ENCODE data around the gene ROR2. TPM values are rescaled to one million over a fixed set of nuclear protein-coding genes. Genes with fewer than 3 reads are reported as not detected.

The ROR2 gene
- total and polyA plus RNA-seq, 2 of the 8 experiments (the other 6 are each of a cell fraction or from before 2014, with no cell fraction given) = 2.7 to 4.3 TPM

GRCh38 chr9:91658513-91659105, 291.4 kb downstream of the ROR2 start:
- Histone ChIP-seq H3K18ac (ENCODE audit: extremely low read depth, low read length) (no peak overlapping the region), H2BK15ac (ENCODE audit: low read length) (no peak overlapping the region), H2BK5ac (ENCODE audit: low read depth, low read length) (no peak overlapping the region), H3K27me3 (replicated peaks in 1 of 4; ENCODE audit: control insufficient read depth in 3 of 4, extremely low read depth in 1 of 4, insufficient read depth in 3 of 4, low read length in 3 of 4) (no peaks in the 10 kb centered on the region), H2AFZ (ENCODE audit: low read length) (no peak overlapping the region), H4K5ac (ENCODE audit: insufficient read length, low read depth, low read length) (no peak overlapping the region), H3K23ac (ENCODE audit: insufficient read length) (no peak overlapping the region), H3K23me2 (ENCODE audit: low read depth, low read length) (no peaks in the 10 kb centered on the region), H3K79me1 (ENCODE audit: low read depth, low read length) (no peaks in the 10 kb centered on the region), H3K9ac (replicated peaks in 1 of 4; ENCODE audit: extremely low read depth in 1 of 4, low read depth in 3 of 4, low read length in 3 of 4) (no peak overlapping the region), H2BK12ac (ENCODE audit: low read depth, low read length) (no peak overlapping the region), H2AK5ac (ENCODE audit: low read depth, low read length) (no peak overlapping the region), H3K27ac (ENCODE audit: low read depth, low read length) (no peak overlapping the region), H3K56ac (replicated peaks; ENCODE audit: insufficient read length, low read depth, low read length) (no peak overlapping the region), H3K4me1 (replicated peaks in 1 of 4; ENCODE audit: control insufficient read depth in 3 of 4, insufficient read depth in 4 of 4, low read length in 3 of 4) (peaks cover 0 to 9% (median 2%) of the 10 kb centered on the region in 4 experiments; a peak in 3 of 7 replicates), H3K79me2 (ENCODE audit: control insufficient read depth in 1 of 2, insufficient read depth in 2 of 2, low read length in 2 of 2) (no peaks in the 10 kb centered on the region), H3K14ac (ENCODE audit: insufficient read length) (no peak overlapping the region), H4K91ac (replicated peaks; ENCODE audit: insufficient read length, low read length) (no peak overlapping the region), H3K4me2 (ENCODE audit: insufficient read depth in 1 of 2, low read depth in 2 of 2, low read length in 2 of 2) (no peak overlapping the region), H4K20me1 (replicated peaks in 1 of 2; ENCODE audit: control insufficient read depth in 1 of 2, insufficient read depth in 2 of 2, low read length in 2 of 2) (no peaks in the 10 kb centered on the region), H2BK20ac (ENCODE audit: low read length) (no peak overlapping the region), H3K36me3 (ENCODE audit: control insufficient read depth in 2 of 4, insufficient read depth in 4 of 4, low read length in 3 of 4) (no peaks in the 10 kb centered on the region), H3K9me3 (ENCODE audit: insufficient read depth in 2 of 2, low read depth in 1 of 2, low read length in 1 of 2) (no peaks in the 10 kb centered on the region), H2BK120ac (replicated peaks; ENCODE audit: low read depth, low read length) (no peak overlapping the region), H3K4me3 (ENCODE audit: extremely low read depth in 1 of 4, insufficient read depth in 2 of 4, low read depth in 3 of 4, low read length in 4 of 4) (no peak overlapping the region), H3K4ac (replicated peaks; ENCODE audit: insufficient read length, low read depth, low read length) (no peak overlapping the region), H4K8ac (ENCODE audit: extremely low read depth, insufficient read depth, low read length) (no peak overlapping the region)
- ChIA-PET POLR2A (ENCODE audit: partially characterized antibody) (no interaction called here), CTCF (ENCODE audit: partially characterized antibody) (interaction anchor here (0.6 to 5.1 kb wide), 31 partner anchors 8 to 743 kb away, joined by 3 to 43 read pairs (median 4); no protein-coding TSS in a partner anchor)
- TF ChIP-seq KDM5A (IDR thresholded peaks at IDR 0.05; ENCODE audit: low read length) (no peak), SUZ12 (IDR thresholded peaks at IDR 0.05; ENCODE audit: low read length) (no peak), BCL11A (IDR thresholded peaks at IDR 0.05; ENCODE audit: low read depth in 2 of 2, low read length in 2 of 2) (no peak), SP4 (IDR thresholded peaks at IDR 0.05; ENCODE audit: low read length) (no peak), SIRT6 (IDR thresholded peaks at IDR 0.05; ENCODE audit: low read length) (no peak), USF2 (IDR thresholded peaks at IDR 0.05; ENCODE audit: low read length) (no peak), POU5F1 (IDR thresholded peaks at IDR 0.05; ENCODE audit: low read depth, low read length) (no peak), E2F6 (IDR thresholded peaks at IDR 0.05) (no peak), CBX5 (IDR thresholded peaks at IDR 0.05; ENCODE audit: low read depth, low read length) (no peak)
- DNase-seq (ENCODE audit: low read depth in 1 of 2, low spot score in 2 of 2) = no peak
- WGBS, 2 experiments (ENCODE audit: extremely low coverage in 1 of 2, insufficient coverage in 1 of 2, insufficient read length in 1 of 2, insufficient replicate concordance in 2 of 2, low coverage in 1 of 2, low lambda C conversion rate in 2 of 2, missing lambda C conversion rate in 1 of 2) = 89% methylated on average over 9 of the region's 9 CpGs; no CpG with 5 or more reads in 1 of the 2 experiments
- no peak for FAIRE-seq

Measured in H1 (cell line).